Stimulated activated CD8-positive, alpha-beta memory T cell treated with anti-CD3 and anti-CD28 coated beads, Interleukin-12 subunit alpha, Interleukin-12 subunit beta, amount 100 ng/mL, for 24 hours (primary cell): ENCODE results near the gene CCDC154.
"Not testable (repeated sequence)": the region's sequence is repeated elsewhere in the genome, so short reads cannot be mapped to it uniquely, and the experiment has no call there.

Experiments
- DNase-seq: peaks from one replicate; pipeline ENCODE4 v3.0.0-alpha.2; 2020; ENCODE audit errors: extremely low read depth

CCDC154 gene, protein sequence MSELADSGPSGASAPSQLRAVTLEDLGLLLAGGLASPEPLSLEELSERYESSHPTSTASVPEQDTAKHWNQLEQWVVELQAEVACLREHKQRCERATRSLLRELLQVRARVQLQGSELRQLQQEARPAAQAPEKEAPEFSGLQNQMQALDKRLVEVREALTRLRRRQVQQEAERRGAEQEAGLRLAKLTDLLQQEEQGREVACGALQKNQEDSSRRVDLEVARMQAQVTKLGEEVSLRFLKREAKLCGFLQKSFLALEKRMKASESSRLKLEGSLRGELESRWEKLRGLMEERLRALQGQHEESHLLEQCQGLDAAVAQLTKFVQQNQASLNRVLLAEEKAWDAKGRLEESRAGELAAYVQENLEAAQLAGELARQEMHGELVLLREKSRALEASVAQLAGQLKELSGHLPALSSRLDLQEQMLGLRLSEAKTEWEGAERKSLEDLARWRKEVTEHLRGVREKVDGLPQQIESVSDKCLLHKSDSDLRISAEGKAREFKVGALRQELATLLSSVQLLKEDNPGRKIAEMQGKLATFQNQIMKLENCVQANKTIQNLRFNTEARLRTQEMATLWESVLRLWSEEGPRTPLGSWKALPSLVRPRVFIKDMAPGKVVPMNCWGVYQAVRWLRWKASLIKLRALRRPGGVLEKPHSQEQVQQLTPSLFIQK

DNA sequence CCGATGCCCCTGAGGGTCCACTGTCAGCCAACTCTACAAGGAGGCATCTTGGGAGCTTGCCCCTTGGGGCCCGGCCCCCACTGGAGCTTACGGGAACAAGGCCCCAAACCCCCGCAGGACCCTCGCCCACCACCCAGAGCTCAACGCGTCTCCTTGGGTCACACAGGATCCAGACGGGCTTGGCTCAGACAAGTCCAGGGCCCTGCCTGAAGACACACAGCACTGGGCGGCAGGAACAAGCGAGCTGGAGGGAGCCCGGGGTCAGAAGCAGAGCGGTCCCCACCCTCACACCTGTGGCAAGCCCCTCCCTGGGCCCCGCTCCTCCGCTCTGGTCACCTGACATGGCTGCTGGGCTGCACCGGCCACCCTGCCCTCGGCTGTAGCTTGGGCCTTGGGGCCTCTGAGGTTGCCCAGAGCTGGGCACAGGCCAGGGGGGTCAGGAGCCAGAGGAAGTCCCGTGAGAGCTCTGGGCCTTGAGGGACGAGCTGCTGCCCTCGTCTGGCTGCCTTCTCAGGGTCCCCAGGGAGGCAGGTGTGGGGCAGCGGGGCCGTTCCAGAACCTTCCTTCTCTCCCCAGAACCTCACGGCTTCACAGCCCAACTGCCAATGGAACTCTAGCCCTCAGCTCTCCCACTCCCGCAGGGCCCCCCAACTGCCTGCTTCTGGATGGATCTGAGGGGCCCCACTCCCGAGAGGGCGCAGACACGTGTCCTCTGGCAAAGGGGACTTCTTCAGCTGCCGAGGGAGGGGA, at the start of gene CCDC154:
Gene CCDC154, minus strand, starts transcription at position 577 of the 750 bp plus-strand sequence. Its CDS starts 234 bp downstream, at position 343.
- no peak for DNase-seq

DNA sequence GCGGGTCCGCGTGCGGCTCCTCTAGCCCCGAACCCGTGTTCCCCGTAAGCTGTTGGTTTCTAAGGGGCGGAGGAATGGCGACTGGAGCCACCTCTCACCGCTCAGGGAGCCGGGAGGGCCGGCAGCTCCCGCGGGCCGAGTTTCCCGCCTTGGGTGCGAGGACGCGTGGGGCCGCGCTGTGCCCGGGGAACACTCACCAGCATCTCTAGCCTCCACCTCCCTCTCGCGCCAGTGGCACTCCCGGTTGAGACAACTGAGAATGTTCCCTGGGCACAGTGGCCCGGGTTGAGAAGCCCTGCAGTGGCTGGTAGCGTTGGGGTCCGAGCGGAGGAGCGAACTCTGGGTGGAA, 49.4 kb upstream of the CCDC154 start:
- DNase-seq = no peak

- DNase-seq = peak; percentile 68
Observed at GRCh38 chr16:1492923-1493745, 48.8 kb upstream of the CCDC154 start, which contains the start of gene TELO2. TSS of gene TELO2 (plus strand) at chr16:1493360. CDS start at chr16:1494282, 922 bp downstream.

- DNase-seq = no peak
Observed at GRCh38 chr16:1492082-1492922, 47.9 kb upstream of the CCDC154 start.

DNA sequence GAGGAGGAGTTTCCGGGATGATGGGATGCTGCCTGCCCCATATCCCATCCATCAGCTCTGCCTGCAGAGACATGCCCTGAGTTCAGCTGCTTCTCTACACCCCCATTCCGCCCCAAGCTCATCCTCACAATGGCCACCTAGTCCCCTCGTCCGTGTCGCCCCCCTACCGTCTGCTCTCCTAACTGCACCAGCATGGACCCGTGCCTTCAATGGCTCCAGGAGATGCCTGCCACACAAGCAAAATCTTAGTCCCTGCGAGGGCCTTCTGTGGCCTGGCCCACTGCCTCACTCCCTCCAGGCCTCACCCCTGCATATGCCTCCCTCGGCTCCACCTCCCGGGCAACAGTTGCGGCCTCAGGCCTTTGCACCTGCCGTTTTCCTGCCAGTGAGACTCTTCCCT, 47.0 kb upstream of the CCDC154 start:
- no peak for DNase-seq

- no peak for DNase-seq
Observed at GRCh38 chr16:1489077-1489476, 44.7 kb upstream of the CCDC154 start.

- no peak for DNase-seq
Observed at GRCh38 chr16:1488619-1489018, 44.3 kb upstream of the CCDC154 start, which contains the start of gene PTX4. TSS of gene PTX4 (minus strand) at chr16:1488944. CDS start at chr16:1488909, 35 bp downstream.

DNA sequence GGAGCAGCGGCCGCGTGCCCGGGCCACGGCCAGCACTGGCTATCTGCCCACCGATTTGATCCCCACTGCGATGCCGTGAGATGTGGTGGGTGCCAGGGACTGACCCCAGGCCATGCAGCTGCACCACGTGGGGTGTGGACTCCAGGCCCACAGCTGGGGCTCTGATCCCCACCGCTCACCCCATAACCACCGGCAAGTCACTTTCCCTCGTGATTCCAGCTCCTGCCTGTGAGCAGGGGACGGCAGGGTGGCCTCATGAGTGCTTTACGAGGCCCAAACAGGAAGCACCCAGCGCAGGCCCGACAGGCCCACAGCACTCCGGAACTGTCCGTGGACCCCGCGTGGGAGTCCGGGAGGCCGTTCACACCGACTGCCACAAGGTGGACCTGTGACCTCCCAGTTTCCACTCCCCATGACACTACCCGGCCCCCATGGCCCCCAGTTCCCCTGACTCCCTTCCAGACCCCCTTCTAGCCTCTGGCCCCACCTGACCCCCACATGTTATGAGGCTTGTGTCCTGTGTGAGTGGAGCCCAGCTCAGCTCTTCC, 43.8 kb upstream of the CCDC154 start:
- DNase-seq = no peak

DNA sequence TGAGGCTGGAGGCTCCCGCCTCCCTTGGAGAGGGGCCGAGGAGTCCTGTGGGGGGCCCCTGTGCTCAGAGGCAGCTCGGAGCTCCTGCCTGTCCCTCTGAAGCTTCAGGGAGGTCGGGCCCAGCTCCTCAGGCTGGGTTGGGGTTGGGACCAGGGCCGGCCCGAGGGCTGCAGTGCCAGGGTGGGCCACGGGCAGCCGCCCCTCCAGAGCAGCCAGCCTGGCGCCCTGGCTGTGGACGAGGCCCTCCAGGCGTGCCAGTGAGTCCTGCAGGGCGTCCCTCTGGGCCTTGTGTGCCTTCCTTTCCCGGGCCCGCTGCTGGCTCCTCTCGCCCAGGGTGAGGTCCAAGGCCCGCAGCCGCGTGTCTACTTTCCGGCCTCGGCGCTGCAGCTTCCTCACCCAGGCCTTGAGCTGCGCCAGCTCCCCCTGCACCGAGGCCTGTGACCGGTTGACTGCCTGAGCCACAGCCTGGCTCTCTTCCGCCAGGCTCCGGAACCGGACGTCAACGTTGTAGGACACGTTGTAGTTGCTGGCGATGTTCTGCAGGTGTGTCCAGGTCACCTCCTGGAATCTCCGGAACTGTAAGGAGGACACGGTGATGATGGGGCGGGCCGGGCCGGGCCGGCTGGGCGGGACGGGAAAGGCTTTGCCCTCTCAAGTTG, 43.2 kb upstream of the CCDC154 start:
- no peak for DNase-seq

DNA sequence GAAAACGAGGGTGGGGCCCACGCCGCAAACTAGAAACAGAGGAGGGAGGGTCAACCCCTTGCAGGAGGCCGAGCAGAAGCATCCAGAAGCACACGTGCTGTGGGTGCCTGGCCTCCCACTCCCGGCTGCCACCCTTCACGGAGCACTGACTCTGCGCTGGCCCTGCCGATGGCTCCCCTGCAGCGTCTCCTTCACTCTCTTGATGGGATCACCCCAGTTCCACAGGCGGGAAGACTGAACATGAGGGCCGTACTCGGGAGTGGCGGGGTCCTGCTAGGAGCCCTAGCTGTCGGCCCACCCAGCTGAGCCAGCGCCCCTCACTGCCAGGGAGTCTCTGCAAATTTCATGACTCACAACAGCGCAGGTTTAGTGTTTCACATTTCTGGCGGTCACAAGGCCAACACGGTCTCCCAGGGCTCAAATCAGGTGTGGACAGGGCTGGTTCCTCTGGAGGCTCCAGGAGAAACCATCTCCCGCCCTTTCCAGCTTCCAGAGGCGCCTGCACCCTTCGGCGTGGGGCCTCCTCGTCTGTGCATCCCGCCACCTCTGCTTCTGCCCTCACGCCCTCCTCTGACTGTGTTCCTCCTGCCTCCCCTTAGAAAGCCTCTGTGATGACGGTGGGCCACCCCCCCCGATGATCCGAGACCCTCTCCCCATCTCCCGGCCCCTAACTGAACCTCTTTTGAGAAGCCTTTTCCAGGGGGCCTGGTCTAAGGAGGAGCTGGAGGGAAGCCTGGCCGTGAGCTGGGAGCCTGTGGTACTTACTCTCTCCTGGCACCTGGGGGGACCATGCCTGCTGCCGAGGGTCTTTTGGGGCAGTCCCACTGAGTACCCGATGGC, 42.4 kb upstream of the CCDC154 start:
- DNase-seq = no peak

- no peak for DNase-seq
Observed at GRCh38 chr16:1485847-1486496, 41.6 kb upstream of the CCDC154 start.

DNA sequence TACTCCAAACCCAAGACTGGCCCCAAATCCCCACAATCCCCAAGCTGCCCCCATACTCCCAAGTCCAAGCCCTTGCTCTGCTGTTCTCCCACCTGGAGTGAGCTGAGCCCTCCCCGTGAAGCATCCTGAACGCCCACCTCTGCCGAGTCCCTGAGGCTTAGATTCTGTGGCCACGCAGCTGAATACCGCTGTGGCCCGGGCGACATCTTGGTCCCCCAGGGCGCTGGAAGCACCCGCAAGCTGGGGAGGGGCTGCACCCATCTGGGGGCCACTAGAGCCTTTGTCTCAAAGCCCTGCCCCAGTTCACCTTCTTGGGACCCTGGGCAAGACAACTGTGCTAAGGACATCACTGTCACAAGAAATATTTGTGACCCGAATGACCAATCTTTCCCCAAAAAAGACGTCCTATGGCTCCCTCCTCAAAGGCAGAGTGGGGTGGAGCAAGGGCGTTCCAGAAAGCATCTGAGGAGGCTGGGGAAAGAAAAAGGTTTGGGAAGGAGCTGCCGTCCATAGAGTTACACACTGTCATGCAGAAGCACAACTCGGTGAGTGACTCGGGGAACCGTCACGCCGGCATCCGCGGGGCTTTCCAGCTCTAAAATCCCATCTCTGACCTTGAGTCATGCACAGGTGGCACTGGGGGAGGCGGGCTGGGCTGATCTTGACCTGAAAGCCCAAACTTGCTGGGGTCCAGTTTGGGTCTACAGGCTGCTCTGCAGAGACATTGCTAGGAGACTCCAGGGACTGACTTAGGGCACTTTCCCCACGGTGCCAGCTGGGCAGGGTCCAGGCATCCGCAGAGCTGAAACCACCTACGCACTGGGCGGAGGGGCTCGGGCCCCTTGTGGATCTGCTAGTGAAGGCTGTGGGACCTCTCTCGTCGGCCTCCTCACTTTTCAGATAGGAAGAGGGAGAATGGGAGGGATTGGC, 37.8 kb upstream of the CCDC154 start:
- no peak for DNase-seq

DNA sequence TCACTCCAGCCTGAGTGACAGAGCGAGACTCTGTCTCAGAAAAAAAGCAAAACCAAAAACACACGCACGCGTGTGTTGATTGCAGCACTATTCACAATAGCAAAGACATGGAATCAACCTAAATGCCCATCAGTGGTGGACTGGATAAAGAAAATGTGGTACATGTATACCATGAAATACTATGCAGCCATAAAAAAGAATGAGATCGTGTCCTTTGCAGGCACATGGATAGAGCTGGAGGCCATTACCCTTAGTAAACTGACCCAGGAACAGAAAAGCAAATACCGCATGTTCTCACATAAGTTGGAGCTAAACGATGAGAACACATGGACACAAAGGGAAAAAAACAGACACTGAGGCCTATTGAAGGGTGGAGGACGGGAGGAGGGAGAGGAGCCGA, 34.6 kb upstream of the CCDC154 start:
- DNase-seq = not testable (repeated sequence)

- no peak for DNase-seq
Observed at GRCh38 chr16:1477033-1477432, 32.7 kb upstream of the CCDC154 start.

DNA sequence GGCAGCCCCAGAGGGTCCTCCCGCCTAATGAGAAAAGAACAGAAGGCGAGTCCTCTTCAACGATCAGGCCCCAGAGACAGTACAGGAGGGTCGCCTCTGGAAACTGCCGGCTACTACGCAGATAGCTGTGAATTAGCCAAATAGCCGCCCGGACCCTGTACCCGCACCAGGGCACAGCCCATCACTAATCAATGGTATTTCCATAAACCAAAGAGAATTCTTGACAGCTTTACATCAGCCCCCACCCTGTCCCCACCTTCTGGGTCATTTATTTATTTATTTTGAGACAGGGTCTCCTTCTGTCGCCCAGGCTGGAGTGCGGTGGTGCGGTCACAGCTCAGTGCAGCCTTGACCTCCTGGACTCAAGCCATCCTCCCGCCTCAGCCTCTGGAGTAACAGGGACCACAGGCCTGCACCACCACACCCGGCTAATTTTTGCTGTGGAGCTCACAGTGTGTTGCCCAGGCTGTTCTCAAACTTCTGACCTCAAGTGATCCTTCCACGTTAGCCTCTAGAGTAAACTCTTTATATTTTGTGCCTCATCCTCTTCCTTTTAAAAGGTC, 31.3 kb upstream of the CCDC154 start:
- no peak for DNase-seq

DNA sequence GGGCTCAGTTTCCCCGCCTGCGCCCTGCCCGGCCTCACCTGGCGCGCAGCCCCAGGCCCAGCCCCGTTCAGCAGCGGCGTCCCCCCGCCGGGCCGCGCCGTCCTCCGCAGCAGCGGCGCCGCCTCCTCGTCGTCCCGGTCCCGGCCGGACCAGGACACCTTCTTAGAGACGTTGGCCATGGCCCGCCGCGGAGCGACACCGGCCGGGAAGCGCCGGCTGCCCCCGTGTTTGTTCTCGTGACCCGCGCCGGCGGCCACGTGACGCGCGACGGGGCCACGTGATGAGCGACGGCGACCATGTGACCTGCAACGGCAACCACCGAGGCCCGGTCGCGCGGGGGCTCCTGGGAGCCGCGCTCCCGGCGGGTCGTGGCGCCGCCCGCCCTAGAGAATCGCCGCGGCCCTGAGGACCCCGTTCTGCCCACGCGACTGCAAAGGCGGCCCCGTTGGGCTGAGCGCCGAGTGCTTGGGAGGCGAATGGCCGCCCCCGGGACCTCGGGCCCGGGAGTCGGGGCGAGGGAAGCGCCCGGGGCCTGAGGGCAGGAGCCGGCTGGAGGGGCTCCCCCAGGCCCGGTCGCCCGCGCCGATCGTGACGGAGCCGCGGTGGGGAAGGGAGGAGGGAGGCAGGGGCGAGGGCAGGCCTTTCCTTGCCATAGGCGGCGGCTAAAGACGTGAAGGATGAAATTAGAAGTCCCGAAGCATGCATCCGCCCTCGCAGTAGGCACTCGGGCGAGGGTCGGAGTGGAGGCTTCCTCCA, 30.6 kb upstream of the CCDC154 start, which contains the start of gene CLCN7:
Gene CLCN7, minus strand, starts transcription at position 233 of the 756 bp plus-strand sequence. Its CDS starts 54 bp downstream, at position 179.
- DNase-seq = peak; percentile 66
